Fibroblast of lung (primary cell): ENCODE measurements around the gene EPB41. TPM values are rescaled to one million over a fixed set of nuclear protein-coding genes. Genes with fewer than 3 reads are reported as not detected.

Experiments
- DNase-seq, 2 donors: peaks; one replicate each; pipeline versions ENCODE4 v3.0.0 to v3.0.0-alpha.2; 2010; ENCODE audit warnings: low read depth in 2 of 2
- H2AFZ ChIP-seq: 2 replicates; pipeline ENCODE4 v1.5.1; 2012; ENCODE audit warnings: low read length, control low read depth, inconsistent platforms
- H3K27ac ChIP-seq: 2 replicates; pipeline ENCODE4 v1.5.1; 2011; ENCODE audit warnings: low read length, control low read depth; ENCODE audit not compliant: insufficient read depth
- H3K27me3 ChIP-seq: 2 replicates; pipeline ENCODE4 v1.5.1; 2011; ENCODE audit warnings: mild to moderate bottlenecking, low read length; ENCODE audit not compliant: control insufficient read depth, insufficient read depth
- H3K36me3 ChIP-seq: 2 replicates; pipeline ENCODE4 v1.5.1; 2011; ENCODE audit warnings: low read length; ENCODE audit not compliant: control insufficient read depth, insufficient read depth
- H3K4me1 ChIP-seq: 2 replicates; pipeline ENCODE4 v1.5.1; 2011; ENCODE audit warnings: low read length; ENCODE audit not compliant: control insufficient read depth, insufficient read depth; ENCODE audit errors: extremely low read depth
- H3K4me2 ChIP-seq: 2 replicates; pipeline ENCODE4 v1.5.1; 2011; ENCODE audit warnings: low read length, control low read depth; ENCODE audit not compliant: insufficient read depth; ENCODE audit errors: extremely low read depth
- H3K4me3 ChIP-seq, 4 experiments: fragments of 200-600 bp in 1 of 4; sonication (generic) in 1 of 4; replicated peaks in 1 of 4; 2 replicates each; pipeline ENCODE4 v1.5.1; 2011 to 2016; ENCODE audit warnings: low read length in 4 of 4, low read depth in 3 of 4, mild to moderate bottlenecking in 3 of 4, control low read depth in 2 of 4, inconsistent platforms in 1 of 4, mixed read lengths in 1 of 4; ENCODE audit not compliant: insufficient read depth in 1 of 4; ENCODE audit errors: control extremely low read depth in 1 of 4
- H3K79me2 ChIP-seq: 2 replicates; pipeline ENCODE4 v1.5.1; 2012; ENCODE audit warnings: mild to moderate bottlenecking, low read length, inconsistent platforms; ENCODE audit not compliant: control insufficient read depth, insufficient read depth
- H3K9ac ChIP-seq: 2 replicates; pipeline ENCODE4 v1.5.1; 2011; ENCODE audit warnings: mild to moderate bottlenecking, low read length, control low read depth; ENCODE audit not compliant: insufficient read depth
- H3K9me3 ChIP-seq: 2 replicates; pipeline ENCODE4 v1.5.1; 2012; ENCODE audit warnings: low read depth, low read length; ENCODE audit not compliant: control insufficient read depth, insufficient read depth
- H4K20me1 ChIP-seq: 2 replicates; pipeline ENCODE4 v1.5.1; 2011; ENCODE audit warnings: low read length; ENCODE audit not compliant: control insufficient read depth, insufficient read depth; ENCODE audit errors: extremely low read depth
- CTCF ChIP-seq, 2 donors: IDR thresholded peaks in 1 of 2; conservative IDR thresholded peaks in 1 of 2; 1 replicate in 1 of 2; 2 replicates in 1 of 2; pipeline ENCODE4 v1.5.1; 2011 to 2012; ENCODE audit warnings: low read length in 2 of 2, control low read depth in 1 of 2, inconsistent platforms in 1 of 2, low read depth in 1 of 2, mild to moderate bottlenecking in 1 of 2
- EZH2 ChIP-seq: IDR thresholded peaks from 2 replicates; pipeline ENCODE4 v1.5.1; 2012; ENCODE audit warnings: low read length, control low read depth, mild to moderate bottlenecking; ENCODE audit errors: missing control alignments
- polyA plus RNA-seq, 2 donors: library from polyadenylated mRNA; depleted of rRNA in 1 of 2; stranded (reverse) in 1 of 2; unstranded in 1 of 2; fragments of >200 nt; gene quantifications; 2 replicates each; pipeline ENCODE4 v1.2.1, GENCODE V29; 2011 to 2012; ENCODE audit warnings: missing spikeins in 1 of 2
- total RNA-seq: library from RNA; depleted of rRNA; stranded (reverse); fragments of >200 nt; gene quantifications from 2 replicates; pipeline ENCODE4 v1.2.1, GENCODE V29; 2014

The EPB41 gene
- total and polyA plus RNA-seq, 2 donors (not counting 1 experiment from before 2014, with no cell fraction given): 7.4 to 38.0 TPM

- no peak for DNase-seq
- H3K27me3 ChIP-seq: no peaks in the 10 kb centered on the region
- no peak overlapping the region for H3K27ac ChIP-seq
- no peaks in the 10 kb centered on the region for H3K9me3 ChIP-seq
- TF ChIP-seq EZH2 (no peak), CTCF (conservative IDR thresholded peaks at IDR 0.05 in 1 of 2, IDR thresholded peaks at IDR 0.05 in 1 of 2; ENCODE audit: low read depth in 1 of 2, low read length in 2 of 2) (no peak)
- no peaks in the 10 kb centered on the region for H4K20me1 ChIP-seq
- H3K4me3 ChIP-seq: no peak overlapping the region
- H3K4me2 ChIP-seq: no peak overlapping the region
- no peak overlapping the region for H2AFZ ChIP-seq
- H3K36me3 ChIP-seq: no peaks in the 10 kb centered on the region
- H3K4me1 ChIP-seq: no peaks in the 10 kb centered on the region
- no peak overlapping the region for H3K9ac ChIP-seq
- no peaks in the 10 kb centered on the region for H3K79me2 ChIP-seq
Observed at GRCh38 chr1:28966617-28967016, 52.2 kb downstream of the EPB41 start.

- no peaks in the 10 kb centered on the region for H3K9me3 ChIP-seq
- H3K4me3 ChIP-seq: no peak overlapping the region
- no peaks in the 10 kb centered on the region for H3K79me2 ChIP-seq
- peak; percentile 91 to 95 for DNase-seq
- H3K27me3 ChIP-seq: no peaks in the 10 kb centered on the region
- H3K4me2 ChIP-seq: peak overlapping the region; percentile 75
- H2AFZ ChIP-seq: no peak overlapping the region
- no peak for TF ChIP-seq CTCF (conservative IDR thresholded peaks at IDR 0.05 in 1 of 2, IDR thresholded peaks at IDR 0.05 in 1 of 2; ENCODE audit: low read depth in 1 of 2, low read length in 2 of 2)
- no peak for TF ChIP-seq EZH2
- H3K4me1 ChIP-seq: peaks cover 3% of the 10 kb centered on the region
- H3K36me3 ChIP-seq: no peaks in the 10 kb centered on the region
- H3K9ac ChIP-seq: no peak overlapping the region
- H4K20me1 ChIP-seq: no peaks in the 10 kb centered on the region
- H3K27ac ChIP-seq: peak overlapping the region; percentile 51
Observed at GRCh38 chr1:28971980-28972771, 57.8 kb downstream of the EPB41 start.

- H3K9ac ChIP-seq: no peak overlapping the region
- no peaks in the 10 kb centered on the region for H3K36me3 ChIP-seq
- H2AFZ ChIP-seq: no peak overlapping the region
- no peaks in the 10 kb centered on the region for H3K9me3 ChIP-seq
- H3K4me2 ChIP-seq: peak overlapping the region; percentile 54
- H3K4me1 ChIP-seq: peaks cover 3% of the 10 kb centered on the region
- TF ChIP-seq EZH2 (no peak), CTCF (conservative IDR thresholded peaks at IDR 0.05 in 1 of 2, IDR thresholded peaks at IDR 0.05 in 1 of 2; ENCODE audit: low read depth in 1 of 2, low read length in 2 of 2) (no peak)
- no peaks in the 10 kb centered on the region for H4K20me1 ChIP-seq
- H3K79me2 ChIP-seq: no peaks in the 10 kb centered on the region
- peak; percentile 43 to 79 for DNase-seq
- H3K27ac ChIP-seq: no peak overlapping the region
- H3K4me3 ChIP-seq: no peak overlapping the region
- no peaks in the 10 kb centered on the region for H3K27me3 ChIP-seq
Observed at GRCh38 chr1:28973596-28974421, 59.4 kb downstream of the EPB41 start.
